ENCODE measurements around the gene POLD4. TPM values are rescaled to one million over a fixed set of nuclear protein-coding genes. Genes with fewer than 3 reads are reported as not detected.
A peak's percentile ranks its signal among the peaks of the same experiment; 100 is the strongest.

The POLD4 gene
- total and polyA plus RNA-seq, 2 of the 13 experiments (the other 11 are each of a cell fraction or from before 2014, with no cell fraction given): 10.5 to 27.4 TPM

- TF ChIP-seq ZBED4 (CRISPR knock-in tag; IDR thresholded peaks at IDR 0.05; ENCODE audit: borderline replicate concordance) (peak; percentile 51; the same call in 1 of the 2 replicates), SMC3 (IDR thresholded peaks at IDR 0.05; ENCODE audit: low read length) (peak; percentile 27; the same call in 1 of the 2 replicates), ZNF136 (CRISPR knock-in tag; IDR thresholded peaks at IDR 0.05; ENCODE audit: low read depth) (no peak), ZBTB42 (CRISPR knock-in tag; IDR thresholded peaks at IDR 0.05) (no peak), CHCHD3 (CRISPR knock-in tag; IDR thresholded peaks at IDR 0.05) (no peak), ZFY (CRISPR knock-in tag; IDR thresholded peaks at IDR 0.05) (peak; percentile 13; the same call in 1 of the 2 replicates), ZFP36L2 (CRISPR knock-in tag; IDR thresholded peaks at IDR 0.05) (no peak), ZNF7 (CRISPR knock-in tag; IDR thresholded peaks at IDR 0.05) (no peak), RCOR2 (CRISPR knock-in tag; IDR thresholded peaks at IDR 0.05) (no peak), ZNF12 (CRISPR knock-in tag; IDR thresholded peaks at IDR 0.05) (no peak), PBX2 (CRISPR knock-in tag; IDR thresholded peaks at IDR 0.05) (no peak), KMT2B (CRISPR knock-in tag; IDR thresholded peaks at IDR 0.05) (no peak), GTF2F1 (IDR thresholded peaks at IDR 0.05; ENCODE audit: low read length) (no peak), MYNN (CRISPR knock-in tag; IDR thresholded peaks at IDR 0.05; ENCODE audit: low read depth) (no peak), AKAP8 (CRISPR knock-in tag; IDR thresholded peaks at IDR 0.05) (no peak), HNRNPK (IDR thresholded peaks at IDR 0.05; ENCODE audit: low read depth, low read length, poor library complexity, severe bottlenecking) (no peak), JDP2 (CRISPR knock-in tag; IDR thresholded peaks at IDR 0.05; ENCODE audit: borderline replicate concordance) (no peak), THAP11 (CRISPR knock-in tag; IDR thresholded peaks at IDR 0.05) (no peak), HMGXB3 (CRISPR knock-in tag; IDR thresholded peaks at IDR 0.05; ENCODE audit: borderline replicate concordance) (peak; percentile 59; the same call in 1 of the 2 replicates), ZNF737 (CRISPR knock-in tag; IDR thresholded peaks at IDR 0.05; ENCODE audit: borderline replicate concordance) (no peak), ZNF460 (CRISPR knock-in tag; IDR thresholded peaks at IDR 0.05; ENCODE audit: borderline replicate concordance) (no peak)
These were observed 20.6 kb upstream of the POLD4 start (continued) for GRCh38 chr11:67373648-67374570.
